Left lung (tissue), 10 donors: ENCODE measurements around the gene PLPP4. TPM values are rescaled to one million over a fixed set of nuclear protein-coding genes. Genes with fewer than 3 reads are reported as not detected.

Experiments
- ATAC-seq: fragments of 200-7000 bp; cut with Tn5 transposase; one replicate; pipeline ENCODE4 v1.9.1; 2020; ENCODE audit warnings: moderate library complexity
- DNase-seq, 4 donors: peaks; one replicate each; pipeline ENCODE4 v3.0.0-alpha.2; 2013 to 2020
- H3K27ac ChIP-seq, 2 donors: fragments of 200-600 bp; sonication (generic) in 1 of 2; one replicate each; pipeline versions ENCODE4 v1.5.0 to v1.8.0; 2020 to 2021
- H3K27me3 ChIP-seq, 2 donors: fragments of 200-600 bp; sonication (generic) in 1 of 2; one replicate each; pipeline versions ENCODE4 v1.5.0 to v1.8.0; 2020 to 2021
- H3K36me3 ChIP-seq, 2 donors: fragments of 200-600 bp; sonication (generic) in 1 of 2; one replicate each; pipeline versions ENCODE4 v1.5.0 to v1.8.0; 2020 to 2021
- H3K4me1 ChIP-seq, 2 donors: fragments of 200-600 bp; one replicate each; pipeline ENCODE4 v1.8.0; 2021
- H3K4me3 ChIP-seq, 2 donors: fragments of 200-600 bp; sonication (generic) in 1 of 2; one replicate each; pipeline versions ENCODE4 v1.5.0 to v1.8.0; 2020 to 2021; ENCODE audit warnings: mild to moderate bottlenecking in 1 of 2
- H3K9me3 ChIP-seq, 2 donors: fragments of 200-600 bp; sonication (generic) in 1 of 2; one replicate each; pipeline versions ENCODE4 v1.5.0 to v1.8.0; 2020 to 2021
- CTCF ChIP-seq, 2 donors: fragments of 200-600 bp; sonication (generic) in 1 of 2; IDR thresholded peaks; one replicate each; pipeline versions ENCODE4 v1.5.0 to v1.8.0; 2021; ENCODE audit warnings: antibody characterized with exemption in 2 of 2
- intact Hi-C, 2 donors: fragments of 100-400 bp; cut with DNase I; formaldehyde crosslinking; loops; one replicate each; pipeline versions ENCODE4 v1.11.2 to v1.14.2; 2022
- polyA plus RNA-seq, 6 donors: library from polyadenylated mRNA; unstranded; fragments of 120-200 nt; gene quantifications; one replicate each; pipeline ENCODE4 v1.2.1, GENCODE V29; 2013; ENCODE audit not compliant: insufficient read length in 6 of 6
- total RNA-seq, 2 donors: library from RNA; stranded (reverse); fragmentation: NEBNext Ultra II Directional; extraction: Animal tissue kit (Norgen Biotek cat#: 25700); gene quantifications; one replicate each; pipeline ENCODE4 v1.2.1, GENCODE V29; 2021
- donor health status: DM: no; HTN: yes; CAD: no.
- donor health status: DM: no; HTN: no; CAD: no.

The PLPP4 gene
- total and polyA plus RNA-seq, 8 donors: 0.11 to 0.67 TPM; not detected in 6

GRCh38 chr10:120578134-120578533, 121.1 kb downstream of the PLPP4 start:
- Histone ChIP-seq H3K4me3 (no peak overlapping the region), H3K27ac (no peak overlapping the region), H3K4me1 (no peaks in the 10 kb centered on the region), H3K36me3 (no peaks in the 10 kb centered on the region), H3K27me3 (no peaks in the 10 kb centered on the region), H3K9me3 (no peaks in the 10 kb centered on the region)
- DNase-seq (no peak), ATAC-seq (no peak)
- intact Hi-C loops: no loop called here
- no peak for TF ChIP-seq CTCF (IDR thresholded peaks at IDR 0.05)

- intact Hi-C loops: no loop called here
- DNase-seq: no peak
- H3K4me3 ChIP-seq: no peak overlapping the region
- TF ChIP-seq CTCF (IDR thresholded peaks at IDR 0.05): no peak
- no peaks in the 10 kb centered on the region for H3K36me3 ChIP-seq
- H3K4me1 ChIP-seq: no peaks in the 10 kb centered on the region
- H3K27ac ChIP-seq: no peak overlapping the region
- no peaks in the 10 kb centered on the region for H3K9me3 ChIP-seq
- no peaks in the 10 kb centered on the region for H3K27me3 ChIP-seq
- no peak for ATAC-seq
Measured at GRCh38 chr10:120578890-120579289, 121.9 kb downstream of the PLPP4 start.

- no peak for ATAC-seq
- intact Hi-C loops: no loop called here
Measured at GRCh38 chr10:120580918-120581895, 124.2 kb downstream of the PLPP4 start.

GRCh38 chr10:120582753-120583152, 125.7 kb downstream of the PLPP4 start:
- DNase-seq (no peak), ATAC-seq (no peak)
- Histone ChIP-seq H3K27ac (no peak overlapping the region), H3K4me1 (no peaks in the 10 kb centered on the region), H3K4me3 (no peak overlapping the region), H3K27me3 (no peaks in the 10 kb centered on the region), H3K9me3 (no peaks in the 10 kb centered on the region), H3K36me3 (no peaks in the 10 kb centered on the region)
- no peak for TF ChIP-seq CTCF (IDR thresholded peaks at IDR 0.05)
- intact Hi-C loops: no loop called here

More at GRCh38 chr10:120580918-120581895, 124.2 kb downstream of the PLPP4 start:
- no peaks in the 10 kb centered on the region for H3K27me3 ChIP-seq
- DNase-seq: no peak
- H3K4me3 ChIP-seq: no peak overlapping the region
- TF ChIP-seq CTCF (IDR thresholded peaks at IDR 0.05): no peak
- no peaks in the 10 kb centered on the region for H3K9me3 ChIP-seq
- H3K36me3 ChIP-seq: no peaks in the 10 kb centered on the region
- no peaks in the 10 kb centered on the region for H3K4me1 ChIP-seq
- no peak overlapping the region for H3K27ac ChIP-seq

GRCh38 chr10:120583424-120584108, 126.5 kb downstream of the PLPP4 start:
- DNase-seq (no peak), ATAC-seq (no peak)
- Histone ChIP-seq H3K4me3 (no peak overlapping the region), H3K4me1 (no peaks in the 10 kb centered on the region), H3K27me3 (no peaks in the 10 kb centered on the region), H3K9me3 (no peaks in the 10 kb centered on the region), H3K36me3 (no peaks in the 10 kb centered on the region), H3K27ac (no peak overlapping the region)
- TF ChIP-seq CTCF (IDR thresholded peaks at IDR 0.05): no peak
- intact Hi-C loops: no loop called here
